HS-5 (cell line): ENCODE data around the gene TMEM213.
"Not testable (repeated sequence)": the region's sequence is repeated elsewhere in the genome, so short reads cannot be mapped to it uniquely, and the experiment has no call there.

ENCODE experiments used
- DNase-seq: peaks from one replicate; pipeline ENCODE4 v3.0.0-alpha.2; 2012; ENCODE audit warnings: low read depth

TMEM213 gene

DNA sequence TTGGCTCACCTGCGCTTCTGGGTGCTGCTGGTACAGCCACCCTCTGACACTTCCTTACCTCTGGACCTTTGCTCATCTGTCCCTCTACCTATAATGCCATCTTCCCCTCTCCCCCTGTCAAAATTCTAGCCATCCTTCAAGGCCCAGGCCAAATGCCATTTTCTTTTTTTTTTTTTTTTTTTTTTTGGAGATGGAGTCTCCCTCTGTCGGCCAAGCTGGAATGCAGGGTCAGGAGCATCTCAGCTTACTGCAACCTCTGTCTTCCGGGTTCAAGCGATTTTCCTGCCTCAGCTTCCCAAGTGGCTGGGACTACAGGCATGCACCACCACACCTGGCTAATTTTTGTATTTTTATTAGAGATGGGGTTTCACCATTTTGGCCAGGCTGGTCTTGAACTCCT, 748 bp upstream of the TMEM213 start:
- DNase-seq, result not testable (repeated sequence)

- DNase-seq, result no peak
These were observed 1.0 kb downstream of the TMEM213 start for GRCh38 chr7:138798836-138799235.

- DNase-seq, result no peak
These were observed 1.7 kb downstream of the TMEM213 start for GRCh38 chr7:138799336-138800000.

DNA sequence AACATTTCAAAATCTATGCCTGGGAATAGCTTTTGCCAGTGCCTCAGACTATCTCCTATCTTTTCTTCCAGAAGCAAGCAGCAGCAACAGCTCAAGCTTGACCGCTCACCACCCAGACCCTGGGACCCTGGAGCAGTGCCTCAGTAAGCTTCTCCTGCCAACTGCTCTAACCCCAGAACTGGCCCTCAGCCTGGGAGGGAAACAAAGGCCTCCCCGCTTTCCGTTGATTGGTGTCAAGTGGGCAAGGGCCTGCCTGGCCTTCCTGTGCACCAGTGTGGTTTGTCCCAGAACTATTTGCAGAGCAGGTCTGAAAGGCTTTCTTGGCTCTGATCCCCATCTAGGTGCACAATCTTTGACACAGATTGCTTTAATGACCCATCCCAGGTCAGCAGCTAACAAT, 3.5 kb downstream of the TMEM213 start:
- no peak for DNase-seq

DNA sequence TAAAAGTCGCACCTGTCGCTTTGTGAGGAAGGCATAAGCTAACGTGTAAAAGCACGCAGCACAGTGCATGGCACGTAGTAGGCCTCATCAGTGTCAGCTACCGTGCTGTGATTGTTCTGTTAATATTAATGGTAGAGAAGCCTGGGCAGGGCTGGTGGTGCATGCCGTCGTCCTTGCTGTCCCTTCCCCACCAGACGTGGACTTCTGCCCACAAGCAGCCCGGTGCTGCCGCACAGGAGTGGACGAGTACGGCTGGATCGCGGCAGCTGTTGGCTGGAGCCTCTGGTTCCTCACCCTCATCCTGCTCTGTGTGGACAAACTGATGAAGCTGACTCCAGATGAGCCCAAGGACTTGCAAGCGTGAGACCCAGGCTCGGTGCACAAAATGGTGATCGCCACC, 4.9 kb downstream of the TMEM213 start:
- DNase-seq, result no peak

- no peak for DNase-seq
These were observed 6.8 kb downstream of the TMEM213 start for GRCh38 chr7:138804618-138805017.

DNA sequence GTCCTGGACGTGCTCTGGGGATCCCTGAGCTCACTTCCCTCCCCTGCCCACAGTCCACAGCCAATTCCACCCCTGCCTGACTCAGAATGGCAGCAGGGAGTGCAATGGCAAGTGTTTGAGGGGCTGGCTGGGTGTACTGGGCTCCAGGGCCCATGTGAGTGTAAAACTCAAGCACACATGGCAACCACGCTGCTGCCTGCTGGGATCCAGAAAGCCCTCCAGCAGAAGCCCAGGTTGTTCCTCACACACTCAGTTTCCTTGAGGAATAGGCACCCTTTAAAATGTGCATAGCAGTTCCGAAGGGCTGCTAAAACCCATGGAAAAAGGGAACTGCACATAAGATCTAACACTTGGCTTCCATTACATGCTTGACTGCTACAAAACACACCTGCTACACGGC, 11.6 kb downstream of the TMEM213 start:
- DNase-seq, result no peak

DNA sequence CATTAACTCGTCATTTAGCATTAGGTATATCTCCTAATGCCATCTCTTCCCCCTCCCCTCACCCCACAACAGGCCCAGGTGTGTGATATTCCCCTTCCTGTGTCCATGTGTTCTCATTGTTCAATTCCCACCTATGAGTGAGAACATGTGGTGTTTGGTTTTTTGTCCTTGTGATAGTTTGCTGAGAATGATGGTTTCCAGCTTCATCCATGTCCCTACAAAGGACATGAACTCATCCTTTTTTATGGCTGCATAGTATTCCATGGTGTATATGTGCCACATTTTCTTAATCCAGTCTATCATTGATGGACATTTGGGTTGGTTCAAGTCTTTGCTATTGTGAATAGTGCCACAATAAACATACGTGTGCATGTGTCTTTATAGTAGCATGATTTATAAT, 13.5 kb downstream of the TMEM213 start:
- DNase-seq, result not testable (repeated sequence)

DNA sequence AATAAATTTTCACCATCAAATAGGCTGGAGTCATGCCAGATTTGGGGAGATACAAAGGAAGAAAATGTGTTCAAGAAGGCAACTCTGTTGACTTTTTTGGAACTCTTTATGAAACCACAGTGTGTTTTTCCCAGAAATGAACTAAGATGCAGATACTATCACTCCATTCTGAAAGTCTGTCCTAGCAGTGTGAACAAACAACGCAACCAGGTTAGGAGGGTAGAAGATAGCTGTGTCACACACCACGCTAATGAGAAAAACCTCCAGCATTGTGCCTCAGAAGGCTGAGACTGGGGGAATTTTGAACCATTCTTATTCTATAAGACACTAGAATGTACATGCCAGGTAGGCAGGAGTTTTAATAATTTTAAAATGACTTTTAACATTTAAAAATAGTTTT, 16.2 kb downstream of the TMEM213 start:
- no peak for DNase-seq

GRCh38 chr7:138814816-138815332, 17.1 kb downstream of the TMEM213 start:
- DNase-seq, result no peak

GRCh38 chr7:138816650-138817049, 18.9 kb downstream of the TMEM213 start:
- DNase-seq, result no peak

DNA sequence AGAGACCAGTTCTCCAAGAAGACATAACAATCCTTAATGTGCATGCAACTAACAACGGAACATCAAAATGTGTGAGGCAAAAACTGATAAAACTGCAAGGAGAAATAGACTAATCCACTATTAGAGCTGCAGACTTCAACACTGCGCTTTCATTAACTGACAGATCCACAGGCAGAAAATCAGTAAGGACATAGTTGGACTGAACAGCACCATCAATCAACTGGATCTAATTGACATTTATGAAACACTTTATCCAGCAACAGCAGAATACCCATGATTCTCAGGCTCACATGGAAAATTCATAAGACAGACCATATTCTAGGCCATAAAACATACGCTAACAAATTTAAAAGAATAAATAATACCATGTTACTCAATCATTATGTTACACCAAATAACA, 21.8 kb downstream of the TMEM213 start:
- no peak for DNase-seq

GRCh38 chr7:138821912-138822311, 24.1 kb downstream of the TMEM213 start:
- no peak for DNase-seq

- no peak for DNase-seq
These were observed 25.2 kb downstream of the TMEM213 start for GRCh38 chr7:138822867-138823535.

DNA sequence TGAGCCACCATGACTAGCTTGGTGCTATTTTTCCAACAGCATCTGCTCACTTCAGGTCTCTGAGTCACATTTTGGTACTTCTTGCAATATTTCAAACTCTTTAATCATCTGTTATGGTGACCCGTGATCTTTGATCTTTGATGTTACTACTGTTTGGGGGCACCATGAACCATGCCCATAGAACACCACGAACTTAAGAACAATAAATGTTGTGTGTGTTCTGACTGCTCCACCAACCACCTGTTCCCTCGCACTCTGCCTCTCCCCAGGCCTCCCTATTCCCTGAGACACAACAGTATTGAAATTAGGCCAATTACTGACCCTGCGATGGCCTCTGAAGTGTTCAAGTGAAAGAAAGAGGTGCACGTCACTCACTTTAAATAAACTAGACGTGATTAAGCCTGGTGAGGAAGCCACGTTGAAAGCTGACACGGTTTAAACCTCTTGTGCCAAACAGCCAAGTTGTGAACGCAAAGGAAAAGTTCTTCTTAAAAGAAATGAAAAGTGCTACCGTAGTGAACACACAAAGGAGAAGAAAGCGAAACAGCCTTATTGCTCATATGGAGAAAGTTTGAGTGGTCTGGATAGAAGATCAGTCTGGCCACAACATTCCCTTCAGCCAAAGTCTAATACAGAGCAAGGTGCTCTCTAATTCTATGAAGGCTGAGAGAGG, 27.4 kb downstream of the TMEM213 start:
- DNase-seq, result no peak

DNA sequence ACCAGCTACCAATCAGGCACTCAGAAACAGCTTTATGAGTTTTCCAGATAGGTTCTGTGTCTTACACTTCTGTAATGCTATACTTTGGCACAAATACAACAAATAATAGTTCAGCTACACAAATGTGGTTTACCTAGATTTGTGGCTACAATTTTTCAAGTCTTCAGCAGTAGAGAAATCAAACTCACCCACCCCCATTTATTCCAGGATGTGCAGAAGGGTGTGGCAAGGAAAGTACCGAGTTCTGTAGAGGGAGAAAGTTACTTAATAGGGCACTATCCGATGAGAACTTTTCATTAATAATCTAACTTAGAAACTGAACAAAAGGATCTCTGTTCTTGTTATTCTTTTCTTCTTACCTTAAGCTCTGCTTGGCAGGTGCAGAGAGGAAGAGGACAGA, 30.5 kb downstream of the TMEM213 start:
- DNase-seq, result no peak

DNA sequence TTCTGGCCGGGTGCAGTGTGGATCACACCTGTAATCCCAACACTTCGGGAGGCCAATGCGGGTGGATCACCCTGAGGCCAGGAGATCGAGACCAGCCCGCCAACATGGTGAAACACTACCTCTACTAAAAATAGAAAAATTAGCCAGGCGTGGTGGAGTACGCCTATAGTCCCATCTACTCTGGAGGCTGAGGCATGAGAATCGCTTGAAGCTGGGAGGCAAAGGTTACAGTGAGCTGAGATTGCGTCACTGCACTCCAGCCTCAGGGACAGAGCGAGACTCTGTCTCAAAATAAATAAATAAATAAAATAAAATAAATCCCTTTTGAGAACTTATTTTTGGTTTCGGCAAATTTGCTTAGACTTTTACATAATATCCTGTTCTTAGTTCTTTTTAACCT, 31.5 kb downstream of the TMEM213 start:
- no peak for DNase-seq

DNA sequence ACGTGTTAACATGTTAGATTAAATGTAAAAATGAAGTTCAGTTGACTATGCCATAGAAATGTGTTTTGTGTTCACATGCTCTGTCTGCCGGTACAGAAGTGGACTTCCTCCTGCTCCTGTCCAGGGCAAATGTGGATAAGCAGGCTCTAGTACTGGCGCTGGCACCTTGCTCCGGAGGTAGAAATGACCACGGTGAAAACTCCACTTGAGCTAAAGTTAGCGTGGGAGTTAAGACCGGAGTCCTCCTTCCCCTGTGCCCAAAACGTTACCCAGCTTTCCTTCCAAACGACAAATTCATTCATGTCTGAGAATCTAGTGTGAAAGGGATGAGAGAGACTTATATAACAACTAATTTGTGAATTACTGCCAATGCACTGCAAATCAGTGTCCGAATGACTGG, 35.2 kb downstream of the TMEM213 start:
- DNase-seq, result no peak

DNA sequence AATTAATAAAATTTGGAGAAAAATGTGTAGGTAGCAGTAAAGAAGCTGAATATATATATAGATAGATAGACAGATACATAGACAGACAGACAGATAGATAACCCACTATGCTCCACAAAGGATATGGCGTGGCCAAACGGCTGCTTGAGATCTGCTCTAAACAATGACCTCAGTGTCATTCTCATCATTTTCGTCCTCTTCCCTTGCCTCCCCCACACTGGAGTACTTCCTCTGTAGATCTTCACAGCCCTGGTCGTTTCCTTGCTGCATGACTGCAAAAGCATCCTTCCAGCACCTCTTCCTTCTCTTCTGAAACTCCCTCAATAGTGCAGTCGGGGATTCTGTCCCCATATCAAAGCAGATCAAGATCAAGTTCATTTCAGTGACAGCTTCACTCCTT, 35.8 kb downstream of the TMEM213 start:
- DNase-seq, result no peak

- DNase-seq, result no peak
These were observed 36.8 kb downstream of the TMEM213 start for GRCh38 chr7:138834583-138834982.

GRCh38 chr7:138835087-138835486, 37.3 kb downstream of the TMEM213 start:
- no peak for DNase-seq

DNA sequence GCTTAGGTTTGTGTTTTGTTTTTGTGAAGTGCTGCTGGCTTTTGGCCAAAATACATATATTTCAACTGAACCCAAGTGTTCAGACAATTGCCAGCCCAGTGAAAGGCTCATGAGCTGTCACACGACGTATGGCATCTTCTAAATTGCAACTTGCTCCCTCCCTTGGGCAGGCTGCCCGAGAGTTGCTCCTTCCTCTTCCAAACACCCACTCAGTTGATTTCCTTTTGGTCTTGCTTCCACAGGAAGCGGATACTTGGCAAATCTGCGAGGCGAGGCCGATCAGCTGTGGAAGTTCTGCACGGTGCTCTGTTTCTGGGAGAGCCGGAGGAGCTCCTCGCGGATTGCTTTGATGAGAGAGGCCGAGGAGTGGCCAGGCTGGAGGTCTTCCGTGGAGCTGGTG, 39.8 kb downstream of the TMEM213 start:
- DNase-seq, result no peak

GRCh38 chr7:138838166-138838565, 40.4 kb downstream of the TMEM213 start:
- DNase-seq, result no peak
